ENCODE data around the gene ZNF423.
"Not testable (repeated sequence)": the region's sequence is repeated elsewhere in the genome, so short reads cannot be mapped to it uniquely, and the experiment has no call there.

ZNF423 gene

GRCh38 chr16:49574826-49575225 is 281.1 kb downstream of the ZNF423 start:
- no peak for TF ChIP-seq SPI1 (IDR thresholded peaks at IDR 0.05; ENCODE audit: low read depth, low read length)
- TF ChIP-seq POLR2A (IDR thresholded peaks at IDR 0.05; ENCODE audit: low read depth, low read length): no peak
- TF ChIP-seq TAF1 (IDR thresholded peaks at IDR 0.05; ENCODE audit: low read depth, low read length): no peak
- no peak for TF ChIP-seq POU2F2 (IDR thresholded peaks at IDR 0.05; ENCODE audit: low read depth, low read length)
- TF ChIP-seq PAX5 (IDR thresholded peaks at IDR 0.05; ENCODE audit: insufficient read depth, low read length, severe bottlenecking): no peak
- no peak for TF ChIP-seq POLR2AphosphoS5 (IDR thresholded peaks at IDR 0.05; ENCODE audit: low read depth, low read length)
- DNase-seq (ENCODE audit: insufficient read length, low spot score): no peak
- FAIRE-seq: no peak

- FAIRE-seq: no peak
Observed at GRCh38 chr16:49567950-49568349, 288.0 kb downstream of the ZNF423 start.

GRCh38 chr16:49566432-49566831 is 289.5 kb downstream of the ZNF423 start:
- TF ChIP-seq PAX5 (IDR thresholded peaks at IDR 0.05; ENCODE audit: insufficient read depth, low read length, severe bottlenecking) (no peak), TAF1 (IDR thresholded peaks at IDR 0.05; ENCODE audit: low read depth, low read length) (no peak), POU2F2 (IDR thresholded peaks at IDR 0.05; ENCODE audit: low read depth, low read length) (no peak), POLR2A (IDR thresholded peaks at IDR 0.05; ENCODE audit: low read depth, low read length) (no peak), SPI1 (IDR thresholded peaks at IDR 0.05; ENCODE audit: low read depth, low read length) (no peak), POLR2AphosphoS5 (IDR thresholded peaks at IDR 0.05; ENCODE audit: low read depth, low read length) (no peak)
- DNase-seq (ENCODE audit: insufficient read length, low spot score) (no peak), FAIRE-seq (no peak)

More at GRCh38 chr16:49567950-49568349, 288.0 kb downstream of the ZNF423 start:
- DNase-seq (ENCODE audit: insufficient read length, low spot score): no peak
- TF ChIP-seq POU2F2 (IDR thresholded peaks at IDR 0.05; ENCODE audit: low read depth, low read length) (no peak), SPI1 (IDR thresholded peaks at IDR 0.05; ENCODE audit: low read depth, low read length) (no peak), PAX5 (IDR thresholded peaks at IDR 0.05; ENCODE audit: insufficient read depth, low read length, severe bottlenecking) (no peak), POLR2AphosphoS5 (IDR thresholded peaks at IDR 0.05; ENCODE audit: low read depth, low read length) (no peak), POLR2A (IDR thresholded peaks at IDR 0.05; ENCODE audit: low read depth, low read length) (no peak), TAF1 (IDR thresholded peaks at IDR 0.05; ENCODE audit: low read depth, low read length) (no peak)

- DNase-seq (ENCODE audit: insufficient read length, low spot score) (no peak), FAIRE-seq (no peak)
- TF ChIP-seq PAX5 (IDR thresholded peaks at IDR 0.05; ENCODE audit: insufficient read depth, low read length, severe bottlenecking) (no peak), SPI1 (IDR thresholded peaks at IDR 0.05; ENCODE audit: low read depth, low read length) (no peak), POU2F2 (IDR thresholded peaks at IDR 0.05; ENCODE audit: low read depth, low read length) (no peak), POLR2A (IDR thresholded peaks at IDR 0.05; ENCODE audit: low read depth, low read length) (no peak), TAF1 (IDR thresholded peaks at IDR 0.05; ENCODE audit: low read depth, low read length) (no peak), POLR2AphosphoS5 (IDR thresholded peaks at IDR 0.05; ENCODE audit: low read depth, low read length) (no peak)
Observed at GRCh38 chr16:49564496-49565229, 291.2 kb downstream of the ZNF423 start.

- DNase-seq (ENCODE audit: insufficient read length, low spot score) (no peak), FAIRE-seq (no peak)
- no peak for TF ChIP-seq POLR2AphosphoS5 (IDR thresholded peaks at IDR 0.05; ENCODE audit: low read depth, low read length)
- no peak for TF ChIP-seq PAX5 (IDR thresholded peaks at IDR 0.05; ENCODE audit: insufficient read depth, low read length, severe bottlenecking)
- no peak for TF ChIP-seq POU2F2 (IDR thresholded peaks at IDR 0.05; ENCODE audit: low read depth, low read length)
- TF ChIP-seq POLR2A (IDR thresholded peaks at IDR 0.05; ENCODE audit: low read depth, low read length): no peak
- no peak for TF ChIP-seq TAF1 (IDR thresholded peaks at IDR 0.05; ENCODE audit: low read depth, low read length)
- no peak for TF ChIP-seq SPI1 (IDR thresholded peaks at IDR 0.05; ENCODE audit: low read depth, low read length)
Observed at GRCh38 chr16:49563666-49564065, 292.2 kb downstream of the ZNF423 start.

- FAIRE-seq; DNase-seq (ENCODE audit: insufficient read length, low spot score): not testable (repeated sequence)
Observed at GRCh38 chr16:49562894-49563293, 293.0 kb downstream of the ZNF423 start.

- TF ChIP-seq PAX5 (IDR thresholded peaks at IDR 0.05; ENCODE audit: insufficient read depth, low read length, severe bottlenecking) (no peak), POLR2AphosphoS5 (IDR thresholded peaks at IDR 0.05; ENCODE audit: low read depth, low read length) (no peak), SPI1 (IDR thresholded peaks at IDR 0.05; ENCODE audit: low read depth, low read length) (no peak), POU2F2 (IDR thresholded peaks at IDR 0.05; ENCODE audit: low read depth, low read length) (no peak), POLR2A (IDR thresholded peaks at IDR 0.05; ENCODE audit: low read depth, low read length) (no peak)
- DNase-seq (ENCODE audit: insufficient read length, low spot score) (no peak), FAIRE-seq (no peak)
Observed at GRCh38 chr16:49562228-49562627, 293.7 kb downstream of the ZNF423 start.

GRCh38 chr16:49560004-49560830 is 295.7 kb downstream of the ZNF423 start:
- FAIRE-seq: no peak

GRCh38 chr16:49559242-49559641 is 296.7 kb downstream of the ZNF423 start:
- FAIRE-seq (no peak), DNase-seq (ENCODE audit: insufficient read length, low spot score) (no peak)
- no peak for TF ChIP-seq PAX5 (IDR thresholded peaks at IDR 0.05; ENCODE audit: insufficient read depth, low read length, severe bottlenecking)
- no peak for TF ChIP-seq SPI1 (IDR thresholded peaks at IDR 0.05; ENCODE audit: low read depth, low read length)
- TF ChIP-seq POLR2A (IDR thresholded peaks at IDR 0.05; ENCODE audit: low read depth, low read length): no peak
- TF ChIP-seq TAF1 (IDR thresholded peaks at IDR 0.05; ENCODE audit: low read depth, low read length): no peak
- no peak for TF ChIP-seq POU2F2 (IDR thresholded peaks at IDR 0.05; ENCODE audit: low read depth, low read length)
- no peak for TF ChIP-seq POLR2AphosphoS5 (IDR thresholded peaks at IDR 0.05; ENCODE audit: low read depth, low read length)

More at GRCh38 chr16:49560004-49560830, 295.7 kb downstream of the ZNF423 start:
- DNase-seq (ENCODE audit: insufficient read length, low spot score): no peak
- TF ChIP-seq POLR2AphosphoS5 (IDR thresholded peaks at IDR 0.05; ENCODE audit: low read depth, low read length) (no peak), TAF1 (IDR thresholded peaks at IDR 0.05; ENCODE audit: low read depth, low read length) (no peak), PAX5 (IDR thresholded peaks at IDR 0.05; ENCODE audit: insufficient read depth, low read length, severe bottlenecking) (no peak), SPI1 (IDR thresholded peaks at IDR 0.05; ENCODE audit: low read depth, low read length) (no peak), POLR2A (IDR thresholded peaks at IDR 0.05; ENCODE audit: low read depth, low read length) (no peak), POU2F2 (IDR thresholded peaks at IDR 0.05; ENCODE audit: low read depth, low read length) (no peak)

Measured in GM12891 (cell line).